HCEC 1CT (cell line): ENCODE data around the gene PUS3.

Experiments used
- DNase-seq: peaks from one replicate; pipeline ENCODE4 v3.0.0-alpha.2; 2017

PUS3 gene

GRCh38 chr11:125940145-125940544 lies 37.1 kb upstream of the PUS3 start:
- DNase-seq = no peak

DNA sequence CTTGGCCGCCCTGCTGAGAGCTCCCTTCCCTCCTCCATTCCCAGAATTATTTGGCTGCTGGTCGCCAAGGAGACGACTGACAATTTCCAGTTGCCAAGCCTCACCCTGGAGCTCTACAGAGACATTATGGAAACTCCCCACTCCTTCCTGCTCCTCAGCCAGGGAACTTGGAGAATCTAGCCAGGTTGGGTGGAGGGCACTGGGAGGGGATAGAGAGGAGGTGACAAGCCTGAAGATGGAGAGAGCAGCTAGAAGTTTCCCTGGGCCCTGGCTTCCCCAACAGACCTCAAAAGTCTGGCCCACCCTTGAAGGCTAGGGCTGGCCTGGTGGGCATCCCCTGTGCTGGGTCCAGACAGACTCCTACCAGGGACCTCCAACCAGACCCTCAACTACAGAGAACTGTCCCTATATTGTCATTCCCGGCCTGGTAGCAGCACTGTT lies 36.1 kb upstream of the PUS3 start:
- no peak for DNase-seq

- no peak for DNase-seq
Measured at GRCh38 chr11:125938418-125938817, 35.4 kb upstream of the PUS3 start.

GRCh38 chr11:125935618-125936199 lies 32.7 kb upstream of the PUS3 start:
- no peak for DNase-seq

DNA sequence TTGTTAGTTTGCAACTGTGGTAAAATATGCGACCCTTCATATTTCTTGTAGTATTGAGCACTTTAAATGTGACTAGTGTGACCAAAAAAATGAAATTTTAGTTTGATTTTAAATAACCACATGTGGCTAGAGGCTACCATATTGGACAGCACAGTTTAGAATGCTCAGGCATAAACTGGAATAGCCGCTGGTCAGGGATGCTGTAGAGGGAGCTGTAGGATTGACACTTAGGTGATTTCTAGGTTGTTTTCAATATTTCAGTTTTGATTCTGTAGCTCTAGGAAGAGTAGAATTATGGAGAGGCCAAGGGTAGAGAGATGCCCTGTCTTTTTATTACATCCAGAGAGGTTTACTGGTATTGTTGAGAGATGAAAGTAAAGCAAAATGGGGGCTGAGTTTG lies 32.0 kb upstream of the PUS3 start:
- no peak for DNase-seq

- no peak for DNase-seq
Measured at GRCh38 chr11:125934473-125934872, 31.5 kb upstream of the PUS3 start.

DNA sequence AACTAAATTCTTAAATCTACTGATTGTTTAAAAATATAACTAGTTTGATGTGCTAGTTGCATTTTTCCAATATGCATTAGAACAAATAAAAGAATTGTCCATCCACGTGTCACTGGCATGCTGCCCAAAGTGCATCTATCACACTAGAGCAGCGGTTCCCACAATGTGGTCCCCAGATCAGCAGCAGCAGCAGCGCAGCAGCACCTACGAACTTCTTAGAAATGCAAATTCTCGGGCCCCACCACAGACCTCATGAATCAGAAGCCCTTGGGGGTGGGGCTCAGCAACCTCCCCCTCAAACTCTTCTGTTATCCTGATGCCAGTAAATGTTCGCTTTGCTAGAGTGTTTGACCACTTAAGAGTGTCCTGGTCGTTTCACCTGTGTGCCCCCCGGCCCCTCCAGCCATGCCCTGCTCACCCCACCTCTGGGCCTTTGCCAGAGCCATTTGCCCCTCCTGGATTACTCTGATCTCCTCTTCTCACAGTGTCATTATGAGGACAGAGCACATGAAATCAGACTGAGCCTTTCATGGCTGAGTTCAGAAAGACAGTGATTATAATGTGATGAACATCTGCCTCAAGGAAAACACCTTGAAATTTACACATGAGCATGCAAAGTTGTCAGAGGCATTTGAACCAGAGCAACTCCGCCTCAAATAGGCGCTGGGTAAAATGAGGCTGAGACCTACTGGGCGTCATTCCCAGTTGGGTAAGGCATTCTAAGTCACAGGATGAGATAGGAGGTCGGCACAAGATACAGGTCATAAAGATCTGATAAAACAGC lies 30.2 kb upstream of the PUS3 start:
- DNase-seq = no peak

- DNase-seq = no peak
Measured at GRCh38 chr11:125932301-125932700, 29.3 kb upstream of the PUS3 start.

GRCh38 chr11:125931668-125932067 lies 28.7 kb upstream of the PUS3 start:
- no peak for DNase-seq

DNA sequence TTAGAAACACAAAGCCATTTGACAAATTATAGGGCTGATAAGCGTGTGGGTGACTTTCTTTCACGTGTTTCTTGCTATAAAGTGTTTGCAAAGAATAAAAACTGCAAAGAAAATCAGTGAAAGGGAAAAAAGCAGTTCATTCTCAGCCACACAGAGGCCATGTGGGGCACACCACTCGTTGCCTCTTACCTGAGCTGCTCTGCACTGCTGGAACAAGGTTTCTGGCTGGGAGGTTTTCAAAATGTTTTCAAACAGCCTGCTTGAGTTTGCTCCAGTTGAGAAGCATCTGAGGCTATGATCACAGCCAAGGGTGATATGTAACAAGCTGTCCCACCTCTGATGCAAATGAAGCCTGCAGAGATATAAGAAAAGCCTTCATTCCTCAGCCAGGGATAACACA lies 28.1 kb upstream of the PUS3 start:
- DNase-seq = no peak

DNA sequence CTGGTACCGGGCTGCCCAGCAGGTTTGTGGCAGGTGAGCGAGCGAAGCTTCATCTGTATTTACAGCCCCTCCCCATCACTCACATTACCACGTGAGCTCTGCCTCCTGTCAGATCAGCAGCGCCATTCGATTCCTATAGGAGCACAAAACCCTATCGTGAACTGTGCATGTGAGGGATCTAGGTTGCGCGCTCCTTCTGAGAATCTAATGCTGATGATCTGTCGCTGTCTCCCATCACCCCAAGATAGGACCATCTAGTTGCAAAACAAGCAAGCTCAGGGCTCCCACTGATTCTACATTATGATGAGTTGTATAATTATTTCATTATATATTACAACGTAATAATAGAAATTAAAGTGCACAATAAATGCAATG lies 27.1 kb upstream of the PUS3 start:
- DNase-seq = no peak

DNA sequence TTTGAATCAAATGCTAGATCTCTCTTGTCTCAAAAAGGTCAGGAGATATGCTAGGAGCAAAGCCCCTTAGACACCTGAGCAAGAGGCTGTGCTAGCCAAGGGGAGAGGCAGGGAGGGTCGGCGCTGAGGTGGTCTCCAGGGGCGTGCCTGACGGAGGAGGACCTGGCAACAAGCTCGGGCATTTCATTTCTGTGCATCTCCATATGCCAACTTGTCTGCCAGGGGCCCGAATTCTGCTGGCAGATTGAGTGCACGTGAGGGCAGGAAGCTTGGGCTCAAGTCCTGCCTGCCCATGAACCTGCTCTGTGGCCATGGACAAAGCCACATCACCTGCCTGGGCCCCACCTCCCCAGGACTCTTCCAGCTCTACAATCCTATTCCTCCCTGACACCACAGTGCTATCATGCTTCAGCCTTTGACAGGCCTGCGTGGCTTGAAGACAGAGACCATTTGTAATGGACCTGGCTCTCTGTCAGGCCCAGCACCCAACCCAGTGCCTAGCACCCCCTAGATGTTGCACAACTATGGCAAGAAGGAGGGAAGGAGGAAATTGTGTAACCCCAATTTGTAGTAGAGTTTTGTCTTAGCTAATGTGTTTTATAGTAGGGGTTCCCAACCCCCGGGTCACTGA lies 26.6 kb upstream of the PUS3 start:
- DNase-seq = no peak

DNA sequence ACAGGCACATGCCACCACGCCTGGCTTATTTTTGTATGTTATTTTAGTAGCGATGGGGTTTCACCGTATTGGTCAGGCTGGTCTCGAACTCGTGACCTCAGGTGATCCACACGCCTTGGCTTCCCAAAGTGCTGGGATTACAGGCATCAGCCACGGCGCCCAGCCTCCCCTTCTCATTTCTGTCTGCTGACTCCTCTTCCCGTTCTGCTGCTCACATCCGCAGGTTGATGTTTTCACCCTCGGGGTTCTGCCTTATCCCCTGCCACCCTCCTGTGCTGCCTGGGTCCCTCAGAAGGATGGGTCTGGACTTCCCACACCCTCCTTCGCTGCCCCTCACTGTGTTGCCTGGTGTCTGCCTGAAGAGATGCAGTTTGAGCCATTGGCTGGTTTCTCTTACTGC lies 23.7 kb upstream of the PUS3 start:
- no peak for DNase-seq

DNA sequence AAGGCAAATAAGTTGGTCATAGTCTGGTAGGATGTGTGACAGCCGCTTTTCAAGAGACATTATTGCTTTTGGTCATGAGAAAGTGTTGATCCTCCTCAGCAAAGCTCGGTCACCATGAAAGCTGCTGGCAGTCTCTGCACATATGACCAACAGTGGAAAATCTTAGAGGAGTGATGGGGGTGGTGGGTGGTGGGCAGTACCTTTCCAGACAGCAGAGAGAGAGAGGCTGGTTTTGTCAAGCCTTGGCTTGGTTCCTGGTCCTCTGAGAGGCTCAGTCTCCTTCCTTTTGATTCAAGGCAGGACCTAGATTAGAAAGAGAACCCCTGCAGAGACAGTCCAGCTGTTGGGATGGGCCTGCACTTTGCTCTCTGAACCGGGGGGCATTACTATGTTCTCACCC lies 22.8 kb upstream of the PUS3 start:
- DNase-seq = no peak

GRCh38 chr11:125925247-125925740 lies 22.3 kb upstream of the PUS3 start:
- no peak for DNase-seq

DNA sequence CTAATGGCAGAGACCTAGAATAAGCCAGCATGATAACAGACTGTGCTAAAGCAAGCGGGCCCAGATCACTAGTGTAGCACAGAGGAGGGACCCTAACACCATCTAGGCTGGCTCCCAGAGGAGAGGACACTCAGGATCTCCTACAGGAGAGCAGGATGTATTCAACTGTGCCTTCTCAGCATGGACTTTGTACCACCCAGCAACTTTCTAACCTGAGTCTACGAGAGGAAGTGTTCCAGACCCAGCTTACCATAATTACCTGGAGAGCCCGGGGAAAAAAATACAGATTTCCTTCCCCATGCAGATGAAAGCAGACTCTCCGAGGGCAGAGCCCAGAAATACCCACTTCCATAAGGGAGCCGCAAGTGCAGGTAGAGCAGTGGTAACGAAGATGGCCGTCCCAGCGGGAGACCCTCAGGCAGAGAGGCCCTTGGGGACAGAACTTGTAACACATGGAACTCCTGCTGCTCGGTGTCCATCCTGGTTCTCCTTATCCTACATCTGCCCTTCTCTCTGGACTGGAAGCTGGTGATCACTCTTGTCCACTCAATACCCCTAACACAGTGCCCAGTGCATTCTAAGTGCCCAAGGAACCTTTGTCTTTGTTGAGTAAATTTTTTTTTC lies 21.5 kb upstream of the PUS3 start:
- DNase-seq = no peak

- no peak for DNase-seq
Measured at GRCh38 chr11:125923633-125924032, 20.6 kb upstream of the PUS3 start.

DNA sequence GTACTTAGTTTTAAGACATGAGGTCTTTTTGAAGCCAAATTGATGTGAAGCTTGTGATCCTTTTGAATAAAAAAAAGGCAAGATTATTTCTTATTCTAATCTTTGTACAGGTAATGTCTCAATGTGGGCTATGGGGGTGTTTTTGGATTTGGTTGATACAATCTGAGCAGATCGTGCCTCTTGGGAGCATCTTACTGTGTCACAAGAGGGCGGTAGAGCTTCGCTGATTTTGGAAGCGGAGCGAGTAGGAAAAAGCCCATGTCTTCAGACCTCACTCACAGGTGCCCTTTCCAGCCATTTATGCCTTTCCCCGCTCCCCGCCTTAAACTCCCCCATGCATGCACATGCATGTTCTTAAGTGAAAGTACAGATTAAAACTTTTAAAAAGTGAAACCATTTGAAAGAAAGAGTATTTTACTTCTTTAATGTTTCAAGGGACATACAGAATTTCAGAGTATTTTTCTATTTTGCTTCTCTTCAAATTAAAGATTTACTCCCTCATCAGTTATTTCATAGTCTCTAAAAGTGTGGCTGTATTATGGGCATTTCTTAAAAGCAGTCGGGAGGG lies 20.1 kb upstream of the PUS3 start:
- peak; percentile 54 for DNase-seq

GRCh38 chr11:125922156-125922555 lies 19.1 kb upstream of the PUS3 start:
- no peak for DNase-seq

DNA sequence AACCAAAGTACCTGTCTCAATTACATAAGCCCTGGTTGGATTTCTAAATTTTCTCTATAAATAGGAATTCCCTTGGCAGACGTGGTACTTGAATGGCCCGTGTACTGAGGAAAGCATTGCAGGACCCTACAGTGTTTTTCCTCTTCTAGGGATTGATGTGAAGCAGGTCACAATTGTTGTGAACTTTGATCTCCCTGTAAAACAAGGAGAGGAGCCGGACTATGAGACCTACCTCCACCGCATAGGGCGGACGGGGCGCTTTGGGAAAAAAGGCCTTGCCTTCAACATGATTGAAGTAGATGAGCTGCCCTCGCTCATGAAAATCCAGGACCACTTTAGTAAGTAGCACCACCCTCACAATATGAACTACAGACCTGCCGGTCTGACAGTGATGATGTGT lies 18.0 kb upstream of the PUS3 start:
- no peak for DNase-seq

DNA sequence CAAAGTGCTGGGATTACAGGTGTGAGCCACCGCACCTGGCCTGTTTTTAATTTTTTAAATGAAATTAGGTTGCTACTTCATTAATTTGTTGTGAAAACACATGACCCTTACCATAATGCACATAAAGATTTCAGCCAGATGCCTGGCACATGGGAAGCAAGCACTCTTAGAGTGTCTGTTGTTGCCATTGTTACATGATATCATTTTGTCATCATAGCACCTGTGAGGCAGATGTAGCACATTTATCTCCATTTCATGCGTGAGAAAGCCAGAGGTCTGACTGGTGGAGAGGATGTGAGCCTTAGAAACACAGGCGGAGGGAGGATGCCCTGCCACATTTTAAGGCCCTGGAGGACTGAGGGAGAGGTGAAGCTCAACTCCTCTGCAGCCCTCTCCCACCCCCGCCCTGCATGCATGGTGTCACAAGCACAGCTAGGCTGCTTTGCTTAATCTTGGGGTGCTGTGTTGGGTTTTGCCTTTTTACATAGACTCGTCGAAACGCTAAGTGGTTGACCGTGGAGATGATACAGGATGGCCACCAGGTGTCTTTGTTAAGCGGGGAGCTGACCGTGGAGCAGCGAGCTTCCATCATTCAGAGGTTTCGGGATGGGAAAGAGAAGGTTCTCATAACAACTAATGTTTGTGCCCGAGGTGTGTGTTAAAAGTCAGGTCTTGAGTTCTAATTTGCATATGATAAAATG lies 15.3 kb upstream of the PUS3 start:
- no peak for DNase-seq

- no peak for DNase-seq
Measured at GRCh38 chr11:125916683-125917347, 13.8 kb upstream of the PUS3 start.
